ENCODE measurements around the gene PHF21A. TPM values are rescaled to one million over a fixed set of nuclear protein-coding genes. Genes with fewer than 3 reads are reported as not detected.

The PHF21A gene
- total and polyA plus RNA-seq, 2 experiments from 2014 or later = 42.1 to 55.6 TPM

GRCh38 chr11:46066335-46066734 lies 54.9 kb downstream of the PHF21A start:
- peaks cover 33% of the 10 kb centered on the region for H3K4me1 ChIP-seq (ENCODE audit: low read depth)
- peaks cover 8% of the 10 kb centered on the region for H3K36me3 ChIP-seq
- no peak for DNase-seq (ENCODE audit: low read depth in 1 of 2, low spot score in 1 of 2)
- H3K27ac ChIP-seq = no peak overlapping the region
- H3K4me3 ChIP-seq = no peak overlapping the region
- H3K27me3 ChIP-seq = no peaks in the 10 kb centered on the region
- TF ChIP-seq CTCF (IDR thresholded peaks at IDR 0.05; ENCODE audit: low read depth, low read length) = no peak
- no peaks in the 10 kb centered on the region for H3K9me3 ChIP-seq (ENCODE audit: low read depth)

DNA sequence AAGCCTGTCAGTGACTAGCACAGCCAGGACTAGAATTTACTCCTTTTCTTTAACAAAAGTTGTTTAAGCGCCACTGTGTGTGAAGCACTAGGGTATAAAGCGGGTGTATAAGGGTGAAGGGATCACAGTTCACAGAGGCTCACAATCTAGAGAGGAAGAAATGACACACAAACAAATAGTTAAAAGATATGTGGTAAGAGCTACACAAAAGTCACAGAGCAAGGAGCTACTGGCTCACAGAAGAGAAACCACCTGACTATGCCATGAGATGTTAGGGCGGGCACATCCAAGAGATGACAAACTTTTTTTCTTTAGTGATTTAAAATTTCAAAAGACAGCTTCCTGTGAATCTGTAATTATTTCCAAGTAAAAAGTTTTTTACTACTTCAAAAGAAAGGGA lies 55.6 kb downstream of the PHF21A start:
- DNase-seq (ENCODE audit: low read depth in 1 of 2, low spot score in 1 of 2) = no peak
- no peak for TF ChIP-seq CTCF (IDR thresholded peaks at IDR 0.05; ENCODE audit: low read depth, low read length)
- Histone ChIP-seq H3K36me3 (peaks cover 8% of the 10 kb centered on the region), H3K27me3 (no peaks in the 10 kb centered on the region), H3K9me3 (ENCODE audit: low read depth) (no peaks in the 10 kb centered on the region), H3K27ac (peak overlapping the region; percentile 80), H3K4me1 (ENCODE audit: low read depth) (peaks cover 33% of the 10 kb centered on the region), H3K4me3 (no peak overlapping the region)

DNA sequence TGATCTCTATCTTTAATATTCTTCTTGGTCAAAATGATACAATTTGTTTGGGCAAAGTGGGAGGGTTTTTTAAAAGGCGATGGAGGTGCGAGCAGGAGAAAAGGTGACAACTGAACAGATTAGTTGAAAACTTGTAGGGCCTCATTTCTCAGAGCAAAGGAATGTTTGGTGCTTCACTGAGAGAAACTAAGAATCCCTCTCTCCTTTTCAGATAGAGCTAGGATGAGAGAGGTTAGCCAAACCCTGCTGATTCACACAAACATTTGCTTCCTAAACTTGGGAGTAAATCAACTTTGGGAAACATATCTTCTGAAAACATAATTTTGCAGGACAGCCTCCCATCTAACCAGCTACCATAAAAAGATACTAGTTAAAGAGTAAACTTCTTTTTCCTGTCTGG lies 57.0 kb downstream of the PHF21A start:
- TF ChIP-seq CTCF (IDR thresholded peaks at IDR 0.05; ENCODE audit: low read depth, low read length) = no peak
- H3K36me3 ChIP-seq = peaks cover 8% of the 10 kb centered on the region
- H3K27ac ChIP-seq = peak overlapping the region; percentile 80
- no peaks in the 10 kb centered on the region for H3K27me3 ChIP-seq
- H3K4me3 ChIP-seq = no peak overlapping the region
- peaks cover 33% of the 10 kb centered on the region for H3K4me1 ChIP-seq (ENCODE audit: low read depth)
- peak; percentile 17 to 41 for DNase-seq (ENCODE audit: low read depth in 1 of 2, low spot score in 1 of 2)
- H3K9me3 ChIP-seq (ENCODE audit: low read depth) = no peaks in the 10 kb centered on the region

- TF ChIP-seq CTCF (IDR thresholded peaks at IDR 0.05; ENCODE audit: low read depth, low read length) = no peak
- Histone ChIP-seq H3K36me3 (peaks cover 8% of the 10 kb centered on the region), H3K4me1 (ENCODE audit: low read depth) (peaks cover 42% of the 10 kb centered on the region), H3K9me3 (ENCODE audit: low read depth) (no peaks in the 10 kb centered on the region), H3K4me3 (no peak overlapping the region), H3K27me3 (no peaks in the 10 kb centered on the region), H3K27ac (peak overlapping the region; percentile 80)
- DNase-seq (ENCODE audit: low read depth in 1 of 2, low spot score in 1 of 2) = peak in 1 of 2 donors; percentile 56
Observed at GRCh38 chr11:46063138-46063537, 58.1 kb downstream of the PHF21A start.

GRCh38 chr11:46060013-46060412 lies 61.2 kb downstream of the PHF21A start:
- H3K9me3 ChIP-seq (ENCODE audit: low read depth) = no peaks in the 10 kb centered on the region
- H3K27me3 ChIP-seq = no peaks in the 10 kb centered on the region
- no peaks in the 10 kb centered on the region for H3K36me3 ChIP-seq
- DNase-seq (ENCODE audit: low read depth in 1 of 2, low spot score in 1 of 2) = no peak
- no peak overlapping the region for H3K27ac ChIP-seq
- no peak overlapping the region for H3K4me3 ChIP-seq
- TF ChIP-seq CTCF (IDR thresholded peaks at IDR 0.05; ENCODE audit: low read depth, low read length) = no peak
- peaks cover 52% of the 10 kb centered on the region for H3K4me1 ChIP-seq (ENCODE audit: low read depth)

DNA sequence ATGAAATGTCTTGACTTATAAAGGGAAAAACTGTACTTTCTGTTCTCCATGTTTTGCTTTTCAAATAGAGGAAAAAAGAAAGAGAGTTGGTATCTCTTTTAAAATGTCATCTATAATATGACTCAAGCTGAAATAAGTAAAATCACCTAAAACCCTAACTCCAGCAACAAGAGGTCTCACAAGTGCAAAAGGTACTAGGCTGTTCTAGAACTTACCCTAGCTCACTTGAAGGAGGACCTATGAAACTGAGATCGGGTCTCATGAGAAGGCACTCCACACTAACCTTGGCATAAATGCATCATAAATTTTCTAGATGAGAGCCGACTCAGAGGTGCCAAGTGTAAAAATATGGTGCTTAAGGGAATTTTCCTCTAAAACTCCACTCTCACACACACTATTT lies 63.8 kb downstream of the PHF21A start:
- peaks cover 29% of the 10 kb centered on the region for H3K4me1 ChIP-seq (ENCODE audit: low read depth)
- H3K9me3 ChIP-seq (ENCODE audit: low read depth) = no peaks in the 10 kb centered on the region
- H3K27me3 ChIP-seq = no peaks in the 10 kb centered on the region
- DNase-seq (ENCODE audit: low read depth in 1 of 2, low spot score in 1 of 2) = no peak
- no peak overlapping the region for H3K27ac ChIP-seq
- TF ChIP-seq CTCF (IDR thresholded peaks at IDR 0.05; ENCODE audit: low read depth, low read length) = no peak
- H3K4me3 ChIP-seq = no peak overlapping the region
- H3K36me3 ChIP-seq = no peaks in the 10 kb centered on the region

Measured in cardiac muscle cell (in vitro differentiated cells and primary cell).